T-helper 1 cell treated with Interleukin-12 subunit alpha and Interleukin-12 subunit beta and Interleukin-4 antibody, amounts not matched to agents 30 ng/mL and 1 ng/mL, for 36 hours (primary cell): Measurements from ENCODE around the gene NWD2. TPM values are rescaled to one million over a fixed set of nuclear protein-coding genes. Genes with fewer than 3 reads are reported as not detected.

Source experiments
- intact Hi-C: fragments of 100-400 bp; cut with micrococcal nuclease; formaldehyde crosslinking; loops from one replicate; pipeline ENCODE4 v1.15.1; 2024
- total RNA-seq: library from RNA; stranded (reverse); gene quantifications from 2 replicates; pipeline ENCODE4 v1.2.3, GENCODE V29; 2022

The NWD2 gene
- total RNA-seq, 1 donor from 2014 or later, result not detected

DNA sequence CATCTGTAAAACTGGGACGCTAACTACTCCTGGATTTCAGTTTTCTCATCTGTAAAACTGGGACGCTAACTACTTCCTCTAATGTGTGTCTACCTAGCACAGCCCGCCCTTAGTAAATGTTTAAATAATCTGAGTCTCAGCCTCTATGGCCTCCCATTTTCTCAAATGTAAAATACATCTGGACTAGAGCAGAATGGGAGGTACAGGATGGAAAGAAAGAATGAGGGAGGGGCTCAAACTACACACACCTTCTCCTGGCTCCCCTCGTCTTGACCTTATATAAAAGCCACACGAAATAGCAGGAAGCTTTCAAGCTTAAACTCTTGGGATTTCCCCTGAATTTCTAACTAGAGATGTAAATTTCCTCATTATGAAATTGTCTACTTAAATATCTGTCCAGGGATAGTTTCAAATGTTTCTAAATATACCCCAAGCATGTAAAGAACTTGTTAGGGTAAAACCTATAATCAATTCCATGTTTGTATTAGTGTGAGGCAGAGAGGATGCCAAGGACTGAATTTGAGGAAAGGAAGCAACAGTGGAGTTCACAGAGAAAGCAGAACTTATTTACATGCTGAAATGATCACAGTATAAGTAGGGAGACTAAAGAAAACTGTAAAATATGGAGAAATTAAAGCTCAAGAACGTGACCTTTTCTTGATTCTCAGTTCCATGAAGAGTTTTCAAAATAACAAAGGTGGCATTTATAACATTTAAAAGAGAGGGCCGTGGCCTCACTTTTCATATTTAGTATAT is 220.0 kb downstream of the NWD2 start:
- intact Hi-C loops, result no loop called here

GRCh38 chr4:37465296-37465695 is 220.8 kb downstream of the NWD2 start:
- intact Hi-C loops, result no loop called here

DNA sequence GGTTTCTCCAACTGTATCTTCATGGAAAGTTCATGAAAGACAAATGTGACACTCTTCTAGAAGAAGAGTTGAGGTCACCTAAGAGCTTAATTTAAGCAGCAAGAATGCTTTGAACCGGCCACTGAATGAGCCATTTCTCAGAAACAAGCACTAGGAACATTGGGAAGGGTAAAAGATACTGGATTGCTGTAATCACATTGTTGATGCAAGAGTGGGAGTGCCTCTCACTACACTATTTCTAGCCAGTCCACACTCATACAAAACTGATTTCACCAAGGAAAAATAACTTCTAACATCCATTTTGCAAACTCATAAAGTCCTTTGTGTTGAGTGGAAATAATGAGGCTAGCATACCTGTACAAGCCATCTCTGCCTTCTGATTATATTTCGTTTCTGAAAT is 221.3 kb downstream of the NWD2 start:
- intact Hi-C loops, result no loop called here

- intact Hi-C loops, result no loop called here
These were observed 222.7 kb downstream of the NWD2 start for GRCh38 chr4:37467223-37467622.

DNA sequence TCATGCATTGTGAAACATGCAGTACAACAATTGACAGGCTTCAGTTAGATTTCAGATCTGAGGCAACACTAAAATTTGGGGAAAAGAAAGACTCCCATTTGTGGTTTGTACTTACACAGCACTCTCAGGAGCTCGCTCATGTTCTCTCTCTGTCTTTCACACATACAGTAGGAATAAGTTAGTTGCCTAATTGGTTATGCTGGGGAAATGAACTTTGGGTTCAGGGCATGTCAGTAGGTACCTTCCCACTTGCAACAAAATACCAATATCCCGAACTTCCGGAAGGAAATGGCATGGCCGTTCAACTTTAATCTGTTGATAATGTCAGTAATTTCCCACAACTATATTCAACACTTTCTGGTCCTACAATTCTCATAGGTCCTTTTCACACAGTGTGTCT is 223.3 kb downstream of the NWD2 start:
- intact Hi-C loops, result no loop called here

- intact Hi-C loops, result no loop called here
These were observed 224.7 kb downstream of the NWD2 start for GRCh38 chr4:37469286-37469685.

DNA sequence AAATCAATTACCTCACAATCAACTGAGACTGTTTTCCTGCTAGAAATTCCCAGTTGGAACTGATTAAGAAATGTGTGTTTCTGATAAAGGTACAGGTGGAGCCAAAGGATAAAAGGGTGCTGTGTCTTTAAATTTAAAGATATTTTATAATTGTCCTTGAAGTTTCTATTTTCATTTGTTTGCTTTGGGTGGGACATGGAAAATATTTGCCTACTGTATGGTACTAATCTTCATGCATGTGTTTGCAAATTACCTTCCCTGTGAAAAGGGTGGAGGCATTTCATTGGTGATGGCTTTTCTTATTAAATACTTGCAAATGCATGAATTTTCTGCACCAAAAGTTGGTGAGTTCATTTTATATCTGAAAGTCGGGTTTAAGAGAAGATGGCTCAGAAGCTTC is 225.7 kb downstream of the NWD2 start:
- intact Hi-C loops, result no loop called here

- intact Hi-C loops, result no loop called here
These were observed 226.6 kb downstream of the NWD2 start for GRCh38 chr4:37471093-37471492.

- intact Hi-C loops, result no loop called here
These were observed 227.4 kb downstream of the NWD2 start for GRCh38 chr4:37471971-37472370.

DNA sequence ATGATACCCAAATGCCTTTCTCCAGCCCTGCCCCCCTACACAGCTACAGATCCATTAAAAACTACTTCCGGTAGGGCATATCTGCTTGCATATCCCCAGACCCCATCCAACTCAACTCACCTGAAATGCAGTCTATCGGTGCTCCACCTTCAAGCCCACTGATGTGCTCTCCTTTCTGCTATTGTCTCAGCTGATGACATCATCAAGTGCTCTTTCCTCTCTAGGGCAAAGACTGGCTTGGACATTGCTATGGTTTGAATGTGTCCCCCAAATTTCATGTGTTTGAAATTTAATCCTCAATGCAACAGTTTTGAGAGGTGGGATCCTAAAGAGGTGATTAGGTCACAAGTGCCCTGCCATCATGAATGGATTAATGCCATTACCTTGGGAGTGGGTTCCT is 229.3 kb downstream of the NWD2 start:
- intact Hi-C loops, result no loop called here

- intact Hi-C loops, result no loop called here
These were observed 230.5 kb downstream of the NWD2 start for GRCh38 chr4:37475087-37475486.

DNA sequence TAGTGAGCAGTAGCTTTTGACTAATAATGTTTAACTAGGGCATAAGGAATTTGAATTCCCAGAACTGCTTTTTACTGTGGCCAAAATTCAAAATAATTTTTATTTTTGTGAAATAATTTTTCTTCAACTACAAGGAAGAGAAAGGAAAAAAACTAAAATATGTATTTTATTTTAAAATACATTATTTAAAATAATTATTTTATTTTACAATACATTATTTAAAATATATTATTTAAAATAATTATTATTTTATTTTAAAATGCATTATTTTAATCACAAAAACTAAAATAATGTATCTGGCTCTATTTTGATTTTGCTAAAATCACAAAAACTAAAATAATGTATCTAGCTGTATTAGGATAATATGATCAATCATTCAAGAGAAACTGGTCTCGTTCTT is 231.2 kb downstream of the NWD2 start:
- intact Hi-C loops, result no loop called here

DNA sequence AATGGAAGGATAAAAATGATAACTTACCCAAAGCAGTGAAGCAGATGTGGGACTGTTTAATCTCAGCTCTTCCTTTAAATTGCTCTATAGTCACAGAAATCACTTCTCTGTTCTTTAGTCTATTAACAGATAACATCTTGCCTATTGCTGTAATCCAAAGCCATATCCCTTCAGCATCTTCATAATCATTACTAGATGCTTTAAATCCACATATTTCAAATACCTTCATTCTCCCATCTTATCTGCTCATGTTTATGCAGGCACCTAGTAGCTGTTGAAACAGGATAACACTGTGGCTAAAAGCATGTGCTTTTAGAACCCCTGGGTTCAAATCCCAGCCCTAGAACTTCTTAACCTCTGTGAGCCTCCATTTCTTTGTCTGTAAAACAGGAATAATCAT is 231.7 kb downstream of the NWD2 start:
- intact Hi-C loops, result no loop called here

GRCh38 chr4:37476691-37477090 is 232.1 kb downstream of the NWD2 start:
- intact Hi-C loops, result no loop called here

DNA sequence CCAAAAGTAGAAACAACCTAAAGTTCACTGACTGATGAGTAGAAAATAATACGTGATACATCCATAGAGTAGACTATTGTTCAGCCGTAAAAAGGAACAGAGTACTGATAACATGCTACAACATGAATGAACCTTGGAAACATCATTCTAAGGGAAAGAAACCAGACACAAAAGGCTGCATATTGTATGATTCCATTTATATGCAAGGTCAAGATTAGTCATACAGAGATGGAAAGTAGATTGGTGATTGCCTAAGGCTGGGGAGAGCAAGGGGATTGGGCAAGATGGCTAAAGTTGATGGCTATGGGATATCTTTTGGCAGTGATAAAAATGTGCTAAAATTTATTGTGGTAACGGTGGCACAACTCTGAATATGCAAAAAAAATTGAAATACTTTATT is 232.6 kb downstream of the NWD2 start:
- intact Hi-C loops, result no loop called here

DNA sequence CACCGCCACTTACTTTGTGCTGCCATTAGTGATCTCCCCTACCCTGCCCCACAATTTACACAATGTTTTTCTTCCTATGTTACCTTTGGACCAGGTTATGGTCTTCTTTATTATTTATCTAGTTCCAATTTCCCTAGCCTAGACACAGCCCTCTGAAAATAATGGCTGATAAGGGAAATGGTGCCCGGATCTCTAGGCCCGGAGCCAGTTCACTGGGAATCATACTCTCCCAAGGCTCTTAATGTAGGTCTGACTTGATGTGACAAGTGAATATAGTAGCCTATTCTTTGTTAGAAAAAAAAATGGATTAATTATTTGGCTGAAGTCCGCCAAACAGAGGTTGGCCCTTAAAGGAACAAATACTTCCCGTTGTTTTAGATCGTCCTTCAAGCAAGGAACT is 233.6 kb downstream of the NWD2 start:
- intact Hi-C loops, result no loop called here

DNA sequence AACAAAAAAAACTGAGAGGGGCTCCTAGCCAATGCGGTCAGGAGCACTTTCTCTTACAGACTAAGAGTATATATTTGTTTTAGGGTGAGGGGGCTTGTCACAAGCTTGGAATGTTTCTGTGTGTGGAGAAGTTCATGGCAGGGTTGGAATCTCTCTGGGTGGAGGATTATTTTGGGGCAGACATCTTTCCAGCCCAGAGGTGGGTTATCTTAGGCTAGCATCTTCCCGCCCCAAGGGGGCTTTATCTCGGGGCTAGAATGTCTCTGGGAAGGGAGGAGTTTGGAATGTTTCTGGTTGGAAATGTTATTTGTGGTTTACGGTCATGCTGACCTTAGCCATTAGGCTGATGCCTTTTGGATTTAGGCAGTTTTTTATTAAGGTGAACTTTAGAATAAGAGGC is 236.0 kb downstream of the NWD2 start:
- intact Hi-C loops, result no loop called here

DNA sequence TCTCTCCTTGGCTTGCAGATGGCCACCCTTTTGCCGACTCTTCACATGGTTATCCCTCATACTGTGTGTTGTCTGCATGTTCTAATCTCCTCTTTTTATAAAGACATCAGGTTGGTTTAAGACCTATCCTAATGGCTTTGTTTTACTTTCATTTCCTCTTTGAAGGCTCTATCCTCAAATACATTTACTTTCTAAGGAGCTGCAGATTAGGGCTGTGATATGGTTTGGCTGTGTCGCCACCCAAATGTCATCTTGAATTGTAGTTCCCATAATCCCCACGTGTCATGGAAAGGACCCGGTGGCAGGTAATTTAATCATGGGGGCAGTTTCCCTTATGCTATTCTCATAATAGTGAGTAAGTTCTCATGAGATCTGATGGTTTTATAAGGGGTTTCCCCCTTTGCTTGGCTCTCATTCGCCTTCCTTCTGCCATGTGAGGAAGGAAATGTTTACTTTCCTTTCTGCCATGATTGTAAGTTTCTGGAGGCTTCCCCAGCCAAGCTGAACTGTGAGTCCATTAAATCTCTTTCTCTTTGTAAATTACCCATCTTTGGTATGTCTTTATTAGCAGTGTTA is 237.1 kb downstream of the NWD2 start:
- intact Hi-C loops, result no loop called here

DNA sequence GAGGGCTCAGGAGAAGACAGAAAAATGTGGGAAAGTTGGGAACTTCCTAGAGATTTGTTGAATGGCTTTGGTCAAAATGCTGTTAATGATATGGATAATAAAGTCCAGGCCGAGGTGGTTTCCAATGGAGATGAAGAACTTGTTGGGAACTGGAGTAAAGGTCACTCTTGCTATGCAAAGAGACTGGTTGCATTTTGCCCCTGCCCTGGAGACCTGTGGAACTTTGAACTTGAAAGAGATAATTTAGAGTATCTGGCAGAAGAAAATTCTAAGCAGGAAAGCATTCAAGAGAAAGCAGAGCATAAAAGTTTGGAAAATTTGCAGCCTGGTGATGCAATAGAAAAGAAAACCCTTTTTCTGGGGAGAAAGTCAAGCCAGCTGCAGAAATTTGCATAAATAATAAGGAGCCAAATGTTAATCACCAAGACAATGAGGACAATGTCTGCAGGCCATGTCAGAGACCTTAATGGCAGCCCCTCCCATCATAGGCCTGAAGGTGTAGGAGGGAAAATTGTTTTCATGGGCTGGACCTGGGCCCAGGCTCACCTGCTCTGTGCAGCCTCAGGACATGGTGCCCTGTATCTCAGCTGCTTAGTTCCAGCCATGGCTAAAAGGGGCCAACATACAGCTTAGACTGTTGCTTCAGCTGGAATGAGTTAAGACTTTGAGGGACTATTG is 237.8 kb downstream of the NWD2 start:
- intact Hi-C loops, result no loop called here

DNA sequence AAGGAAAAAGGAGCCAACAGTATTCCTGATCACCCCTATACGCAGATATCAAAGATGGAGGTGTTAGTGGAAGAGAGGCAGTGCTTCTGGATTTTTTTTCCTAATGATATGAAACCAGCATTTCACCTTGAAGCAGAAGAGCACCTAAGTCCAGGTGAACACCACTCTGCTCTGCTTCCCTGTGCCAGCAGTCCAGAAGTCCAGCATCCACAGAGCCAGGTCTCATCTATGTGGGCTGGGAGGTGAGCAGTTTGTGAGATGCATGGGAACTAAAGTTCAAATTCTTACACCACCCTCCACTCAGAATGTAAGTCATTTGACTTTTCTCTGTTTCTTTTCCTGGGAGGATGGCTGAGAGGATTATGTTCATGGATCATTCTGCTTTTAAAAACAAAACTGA is 239.1 kb downstream of the NWD2 start:
- intact Hi-C loops, result no loop called here

- intact Hi-C loops, result no loop called here
These were observed 241.6 kb downstream of the NWD2 start for GRCh38 chr4:37486166-37486565.

DNA sequence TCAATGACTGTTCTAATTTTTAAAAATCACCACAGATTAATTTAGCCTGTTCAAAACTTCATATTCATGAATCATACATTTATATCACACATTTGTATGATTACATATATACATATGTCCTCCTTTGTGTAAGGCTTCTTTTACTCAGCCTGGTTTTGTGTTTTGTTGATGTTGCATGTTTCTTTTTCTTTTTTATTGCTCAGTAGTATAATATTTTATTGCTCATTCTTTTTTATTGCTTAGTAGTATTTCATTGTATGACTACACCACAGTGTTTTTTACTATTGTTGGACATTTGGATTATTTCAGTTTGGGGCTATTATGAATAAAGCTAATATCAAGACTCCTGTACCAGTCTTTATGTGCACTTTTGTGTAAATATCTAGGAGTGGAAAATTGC is 243.1 kb downstream of the NWD2 start:
- intact Hi-C loops, result no loop called here

- intact Hi-C loops, result no loop called here
These were observed 245.2 kb downstream of the NWD2 start for GRCh38 chr4:37489697-37490096.
